Cardiac muscle cell (in vitro differentiated cells and primary cell): ENCODE results near the gene KDM4C. TPM values are rescaled to one million over a fixed set of nuclear protein-coding genes. Genes with fewer than 3 reads are reported as not detected.

Experiments
- DNase-seq, 2 donors: peaks; one replicate each; pipeline versions ENCODE4 v3.0.0 to v3.0.0-alpha.2; 2010 to 2017; ENCODE audit warnings: low read depth in 1 of 2, low spot score in 1 of 2
- H3K27ac ChIP-seq: fragments of 200-600 bp; sonication (generic); 2 replicates; pipeline ENCODE4 v1.5.1; 2016
- H3K27me3 ChIP-seq: fragments of 200-600 bp; sonication (generic); 2 replicates; pipeline ENCODE4 v1.6.0; 2016; ENCODE audit warnings: control low read depth
- H3K36me3 ChIP-seq: fragments of 200-600 bp; sonication (generic); 2 replicates; pipeline ENCODE4 v1.5.1; 2016; ENCODE audit warnings: control low read depth
- H3K4me1 ChIP-seq: fragments of 200-600 bp; sonication (generic); 2 replicates; pipeline ENCODE4 v1.8.1; 2017; ENCODE audit warnings: low read depth, mild to moderate bottlenecking, mixed run types
- H3K4me3 ChIP-seq: fragments of 200-600 bp; sonication (generic); 2 replicates; pipeline ENCODE4 v1.5.1; 2016; ENCODE audit warnings: mild to moderate bottlenecking
- H3K9me3 ChIP-seq: fragments of 200-600 bp; sonication (generic); 2 replicates; pipeline ENCODE4 v1.5.1; 2017; ENCODE audit warnings: low read depth, mild to moderate bottlenecking, control low read depth
- polyA plus RNA-seq: library from polyadenylated mRNA; unstranded; fragments of >200 nt; fragmentation: Nextera tagmentation; extraction: Ambion mirVana; gene quantifications from 2 replicates; pipeline ENCODE4 v1.2.1, GENCODE V29; 2016
- total RNA-seq: library from RNA; depleted of rRNA; stranded (reverse); fragments of >200 nt; gene quantifications from 2 replicates; pipeline ENCODE4 v1.2.3, GENCODE V29; 2016
- TF ChIP-seq, protein P1 (sequence below): IDR thresholded peaks from 2 replicates; pipeline ENCODE4 v1.5.1; 2012; ENCODE audit warnings: low read depth, mild to moderate bottlenecking, low read length

KDM4C gene
- total and polyA plus RNA-seq, 2 experiments from 2014 or later: 15.1 to 32.0 TPM

- TF ChIP-seq, protein P1, sequence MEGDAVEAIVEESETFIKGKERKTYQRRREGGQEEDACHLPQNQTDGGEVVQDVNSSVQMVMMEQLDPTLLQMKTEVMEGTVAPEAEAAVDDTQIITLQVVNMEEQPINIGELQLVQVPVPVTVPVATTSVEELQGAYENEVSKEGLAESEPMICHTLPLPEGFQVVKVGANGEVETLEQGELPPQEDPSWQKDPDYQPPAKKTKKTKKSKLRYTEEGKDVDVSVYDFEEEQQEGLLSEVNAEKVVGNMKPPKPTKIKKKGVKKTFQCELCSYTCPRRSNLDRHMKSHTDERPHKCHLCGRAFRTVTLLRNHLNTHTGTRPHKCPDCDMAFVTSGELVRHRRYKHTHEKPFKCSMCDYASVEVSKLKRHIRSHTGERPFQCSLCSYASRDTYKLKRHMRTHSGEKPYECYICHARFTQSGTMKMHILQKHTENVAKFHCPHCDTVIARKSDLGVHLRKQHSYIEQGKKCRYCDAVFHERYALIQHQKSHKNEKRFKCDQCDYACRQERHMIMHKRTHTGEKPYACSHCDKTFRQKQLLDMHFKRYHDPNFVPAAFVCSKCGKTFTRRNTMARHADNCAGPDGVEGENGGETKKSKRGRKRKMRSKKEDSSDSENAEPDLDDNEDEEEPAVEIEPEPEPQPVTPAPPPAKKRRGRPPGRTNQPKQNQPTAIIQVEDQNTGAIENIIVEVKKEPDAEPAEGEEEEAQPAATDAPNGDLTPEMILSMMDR: no peak
- H3K36me3 ChIP-seq: no peaks in the 10 kb centered on the region
- no peak overlapping the region for H3K4me3 ChIP-seq
- H3K4me1 ChIP-seq: peaks cover 21% of the 10 kb centered on the region
- no peaks in the 10 kb centered on the region for H3K9me3 ChIP-seq
- peak in 1 of 2 donors; percentile 52 for DNase-seq
- H3K27ac ChIP-seq: no peak overlapping the region
- no peaks in the 10 kb centered on the region for H3K27me3 ChIP-seq
Measured at GRCh38 chr9:7103771-7104170, 346.0 kb downstream of the KDM4C start.

DNA sequence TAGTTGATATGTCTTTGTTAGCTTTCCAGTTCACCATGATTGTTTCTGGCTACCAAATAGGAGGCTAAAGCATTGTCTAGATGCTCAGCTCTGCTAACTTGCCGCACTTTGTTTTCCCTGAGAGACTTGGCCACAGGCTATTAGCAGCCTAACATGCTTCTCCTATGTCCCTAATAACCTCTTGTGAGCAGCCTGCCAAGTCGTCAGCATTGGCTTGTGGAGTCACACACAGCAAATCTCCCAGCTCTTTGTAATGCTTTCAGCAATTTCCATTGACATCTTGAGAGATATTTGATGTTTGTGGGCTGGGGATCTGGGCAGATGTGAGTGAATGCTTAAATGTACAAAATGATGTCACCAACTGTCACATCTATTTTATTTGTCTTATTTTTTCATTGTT is 346.9 kb downstream of the KDM4C start:
- peak in 1 of 2 donors; percentile 36 for DNase-seq

GRCh38 chr9:7105095-7105494 is 347.3 kb downstream of the KDM4C start:
- Histone ChIP-seq H3K4me1 (peaks cover 21% of the 10 kb centered on the region), H3K27me3 (no peaks in the 10 kb centered on the region), H3K4me3 (no peak overlapping the region), H3K36me3 (no peaks in the 10 kb centered on the region), H3K9me3 (no peaks in the 10 kb centered on the region), H3K27ac (no peak overlapping the region)
- peak in 1 of 2 donors; percentile 14 for DNase-seq
- TF ChIP-seq, protein P1: no peak

More for the DNA sequence above, 346.9 kb downstream of the KDM4C start:
- Histone ChIP-seq H3K4me1 (peaks cover 21% of the 10 kb centered on the region), H3K27me3 (no peaks in the 10 kb centered on the region), H3K36me3 (no peaks in the 10 kb centered on the region), H3K4me3 (no peak overlapping the region), H3K9me3 (no peaks in the 10 kb centered on the region), H3K27ac (peak overlapping the region; percentile 17)
- TF ChIP-seq, protein P1: no peak

DNA sequence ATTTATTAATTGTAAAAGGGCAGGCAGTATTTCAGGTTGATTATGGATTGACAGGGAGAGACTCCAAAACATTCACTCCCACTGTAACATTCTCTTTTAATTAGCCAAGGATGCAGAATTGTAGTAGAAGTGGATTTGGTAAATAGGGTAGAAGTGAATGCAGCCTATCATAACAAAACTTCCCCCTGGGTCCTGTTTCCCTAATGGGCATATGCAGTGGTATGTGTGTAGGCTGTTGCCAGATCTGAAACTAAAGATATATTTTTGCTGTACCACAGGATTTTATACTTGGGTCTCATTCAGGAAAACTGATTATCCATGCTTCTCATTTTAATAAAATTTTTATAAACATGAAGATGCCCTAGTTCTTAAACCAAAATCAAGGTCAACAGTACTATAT is 351.2 kb downstream of the KDM4C start:
- no peaks in the 10 kb centered on the region for H3K9me3 ChIP-seq
- no peaks in the 10 kb centered on the region for H3K36me3 ChIP-seq
- no peaks in the 10 kb centered on the region for H3K27me3 ChIP-seq
- peaks cover 11% of the 10 kb centered on the region for H3K4me1 ChIP-seq
- H3K4me3 ChIP-seq: no peak overlapping the region
- DNase-seq: no peak
- TF ChIP-seq, protein P1: no peak
- no peak overlapping the region for H3K27ac ChIP-seq

- Histone ChIP-seq H3K4me3 (no peak overlapping the region), H3K4me1 (peaks cover 8% of the 10 kb centered on the region), H3K27ac (no peak overlapping the region), H3K36me3 (no peaks in the 10 kb centered on the region), H3K9me3 (no peaks in the 10 kb centered on the region), H3K27me3 (no peaks in the 10 kb centered on the region)
- TF ChIP-seq, protein P1: no peak
- no peak for DNase-seq
Measured at GRCh38 chr9:7111413-7111812, 353.6 kb downstream of the KDM4C start.

DNA sequence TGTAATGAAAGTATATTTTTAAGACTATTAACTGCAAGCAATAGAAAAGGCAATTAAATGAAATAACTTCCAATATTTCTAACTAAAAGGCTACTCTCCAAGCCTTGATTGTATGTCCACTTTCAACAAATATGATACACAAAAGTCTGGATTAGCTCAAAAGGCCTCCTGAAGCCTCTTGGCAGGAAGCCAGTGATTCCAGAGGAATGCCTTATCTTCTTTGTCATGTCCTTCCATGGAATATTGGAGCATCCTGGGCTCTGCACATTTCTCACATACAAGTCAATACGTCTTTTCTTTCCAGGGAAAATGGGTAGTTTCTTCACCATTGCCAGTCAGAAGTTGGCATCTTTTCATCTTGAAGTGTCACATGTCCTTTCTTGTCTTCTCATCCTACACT is 357.8 kb downstream of the KDM4C start:
- Histone ChIP-seq H3K4me3 (no peak overlapping the region), H3K36me3 (no peaks in the 10 kb centered on the region), H3K4me1 (peaks cover 8% of the 10 kb centered on the region), H3K27me3 (no peaks in the 10 kb centered on the region), H3K9me3 (no peaks in the 10 kb centered on the region), H3K27ac (no peak overlapping the region)
- TF ChIP-seq, protein P1: no peak
- peak; percentile 38 to 43 for DNase-seq
